ENCODE measurements around the gene RXRB.

The RXRB gene

GRCh38 chr6:33176906-33177305, 23.6 kb downstream of the RXRB start:
- no peak for DNase-seq (ENCODE audit: low read depth)

GRCh38 chr6:33175436-33176069, 24.9 kb downstream of the RXRB start:
- DNase-seq (ENCODE audit: low read depth), result no peak

DNA sequence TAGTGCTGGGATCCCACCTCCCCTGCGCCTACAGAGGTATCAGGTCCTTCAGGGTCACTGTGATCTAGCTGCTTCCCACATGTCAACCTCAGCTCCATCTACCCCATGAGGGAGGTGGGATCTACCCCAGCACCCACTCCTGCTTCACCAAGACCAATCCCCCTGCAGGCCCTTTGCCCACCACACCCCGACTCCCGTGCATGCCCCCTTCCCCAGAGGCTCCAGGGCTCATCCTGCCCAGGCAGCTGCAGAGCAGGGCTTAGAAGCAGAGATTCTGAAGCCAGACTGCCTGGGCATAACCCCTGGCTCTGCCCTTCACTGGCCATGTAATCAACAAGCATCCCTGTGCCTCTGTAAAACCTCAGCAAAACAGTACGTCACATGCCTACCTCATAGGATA, 25.7 kb downstream of the RXRB start:
- no peak for DNase-seq (ENCODE audit: low read depth)

- DNase-seq (ENCODE audit: low read depth), result no peak
Observed at GRCh38 chr6:33173535-33174180, 26.8 kb downstream of the RXRB start.

DNA sequence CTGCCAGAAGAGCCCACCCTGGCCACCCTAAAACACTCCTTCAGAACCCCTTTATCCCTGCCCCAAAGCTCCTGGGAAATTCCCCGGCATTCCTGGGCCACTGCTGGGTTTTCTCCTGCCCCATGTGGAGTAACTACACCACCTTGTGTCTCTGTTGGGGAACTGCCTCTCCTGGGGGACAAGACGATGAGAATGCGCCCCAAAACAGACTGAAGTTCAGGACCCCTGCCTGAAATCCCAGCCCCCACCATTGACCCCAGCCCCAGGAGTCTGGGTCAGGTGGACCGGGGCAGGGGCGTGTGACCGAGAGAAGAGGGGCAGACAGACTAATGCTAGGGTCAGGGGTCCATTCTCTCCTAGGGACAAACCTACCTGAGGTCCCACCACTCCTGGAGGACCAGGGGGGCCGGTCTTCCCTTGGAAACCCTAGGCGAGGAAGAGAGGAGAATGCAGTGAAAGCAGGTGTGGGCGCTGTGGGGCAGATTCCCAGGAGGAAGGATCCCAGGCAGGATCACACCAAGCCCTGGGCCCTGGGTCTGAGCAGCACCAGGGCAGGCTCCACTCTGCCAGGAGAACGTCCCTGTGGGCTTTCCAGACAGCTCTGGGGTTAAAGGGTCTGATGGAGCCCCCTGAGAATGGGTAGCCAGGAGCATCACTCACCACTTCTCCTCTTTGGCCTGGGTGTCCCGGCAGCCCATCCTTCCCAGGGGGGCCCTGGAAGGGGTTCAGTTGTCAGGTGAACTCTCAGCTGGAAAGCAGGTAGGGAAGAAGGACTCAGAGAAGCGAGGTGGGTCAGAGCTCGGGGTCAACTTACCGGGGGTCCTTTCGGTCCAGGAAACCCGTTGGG, 27.6 kb downstream of the RXRB start:
- no peak for DNase-seq (ENCODE audit: low read depth)

DNA sequence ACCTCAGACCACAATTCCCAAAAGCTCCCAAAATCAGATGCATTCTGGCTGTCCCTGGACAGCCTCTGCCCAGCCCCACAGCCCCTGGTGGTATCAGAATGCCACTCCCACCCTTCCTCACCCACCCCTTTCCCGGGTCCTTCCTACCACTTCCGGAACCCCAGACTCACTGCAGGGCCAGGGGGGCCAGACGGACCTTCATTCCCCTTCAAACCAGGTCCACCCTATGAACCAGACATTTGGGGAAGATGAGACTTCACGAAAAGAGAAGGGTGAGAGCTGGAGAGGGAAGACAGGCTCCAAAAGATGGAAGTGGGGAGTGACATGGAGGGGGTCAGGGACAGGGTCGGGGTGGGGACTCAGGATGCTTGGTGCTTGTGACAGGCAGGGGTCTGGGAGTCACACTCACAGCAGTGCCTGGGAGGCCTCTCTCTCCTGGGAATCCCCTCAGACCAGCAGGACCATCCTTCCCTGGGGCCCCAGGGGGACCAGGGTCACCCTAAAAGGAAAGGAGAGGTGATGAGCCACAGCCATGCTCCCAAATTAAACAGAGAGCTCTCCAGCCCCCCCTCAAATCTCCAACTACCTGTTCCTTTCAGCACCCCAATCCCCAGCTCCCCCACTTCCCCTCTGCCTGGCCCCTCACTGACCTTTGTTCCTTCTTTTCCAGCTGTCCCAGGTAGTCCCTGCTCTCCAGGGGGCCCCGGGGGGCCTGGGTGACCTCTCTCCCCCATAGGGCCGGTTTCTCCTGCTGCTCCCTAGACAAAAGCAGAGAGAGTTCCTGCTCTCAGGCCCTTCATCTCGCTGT, 28.4 kb downstream of the RXRB start:
- DNase-seq (ENCODE audit: low read depth), result no peak

DNA sequence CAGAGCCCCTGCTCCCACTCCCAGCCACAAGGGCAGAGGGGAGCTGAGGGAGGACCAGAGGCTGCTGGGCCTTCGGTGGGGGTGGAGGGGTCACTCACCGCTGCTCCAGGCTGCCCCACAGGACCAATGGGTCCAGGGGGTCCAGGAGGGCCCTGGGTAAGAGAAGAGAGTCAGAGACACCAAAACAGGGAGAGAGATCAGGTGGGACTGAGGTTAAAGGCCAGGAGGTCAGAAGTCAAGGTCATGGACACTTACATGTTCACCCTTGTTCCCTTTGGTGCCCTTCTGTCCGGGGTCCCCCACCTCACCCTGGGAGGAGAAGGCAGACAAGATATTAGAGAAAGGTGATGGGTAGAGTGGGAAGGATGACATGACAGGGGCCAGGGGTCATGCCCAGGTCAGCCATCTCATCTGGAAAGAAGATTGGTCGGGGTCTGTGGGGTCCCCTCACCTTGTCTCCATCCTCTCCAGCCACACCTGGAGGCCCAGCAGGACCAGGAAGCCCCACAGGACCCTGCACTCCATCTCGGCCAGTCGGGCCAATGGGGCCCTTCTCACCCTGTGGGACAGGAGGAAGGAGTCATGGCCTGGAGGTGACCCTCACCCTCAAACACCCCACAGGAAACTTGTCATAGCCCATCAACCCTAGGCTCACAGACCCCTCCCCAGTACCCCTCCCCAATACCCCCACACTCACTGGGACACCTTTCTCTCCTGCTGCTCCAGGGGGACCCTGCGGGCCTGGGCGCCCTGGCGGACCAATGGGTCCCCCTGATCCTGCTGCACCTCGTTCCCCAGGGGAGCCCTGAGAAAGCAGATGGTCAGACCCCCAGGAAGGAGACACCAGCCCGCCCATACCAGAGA, 29.2 kb downstream of the RXRB start:
- DNase-seq (ENCODE audit: low read depth), result no peak

DNA sequence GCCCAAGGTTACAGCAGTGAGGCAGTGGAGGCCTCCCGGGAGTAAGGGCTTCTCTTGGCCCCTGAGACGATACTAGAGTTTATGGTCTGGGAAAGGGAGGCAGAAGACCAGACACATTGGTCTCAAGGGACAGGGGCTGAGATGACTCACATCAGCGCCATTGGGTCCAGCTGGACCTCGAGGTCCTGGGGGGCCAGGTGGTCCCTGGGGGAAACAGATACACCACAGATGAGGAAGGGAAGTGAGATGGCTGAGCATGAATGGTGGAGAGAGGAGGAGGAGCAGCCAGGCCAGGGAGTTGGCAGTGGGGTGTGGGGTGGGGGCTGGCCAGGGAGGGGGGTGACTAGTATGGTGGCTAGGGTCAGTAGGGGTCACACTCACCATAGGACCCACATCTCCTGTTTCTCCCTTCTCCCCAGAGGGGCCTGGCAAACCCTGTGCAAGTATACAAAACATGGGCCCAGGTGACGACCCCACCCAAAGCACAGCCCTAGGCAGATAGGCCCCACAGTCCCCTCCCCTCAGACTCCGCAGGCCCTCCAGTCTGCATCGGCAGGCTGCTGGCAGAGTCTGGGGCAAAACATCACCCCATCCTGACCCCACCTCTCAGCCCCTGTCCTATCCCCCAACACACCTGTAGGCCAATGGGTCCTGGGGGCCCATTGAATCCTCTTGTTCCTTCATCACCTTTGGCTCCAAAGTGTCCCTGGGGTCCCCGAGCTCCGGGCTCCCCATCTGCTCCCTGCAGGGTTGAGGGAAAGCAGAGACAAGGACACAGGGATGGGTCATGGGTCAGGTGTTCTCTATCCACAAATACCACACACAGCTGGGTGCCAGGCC, 30.1 kb downstream of the RXRB start:
- DNase-seq (ENCODE audit: low read depth), result no peak

DNA sequence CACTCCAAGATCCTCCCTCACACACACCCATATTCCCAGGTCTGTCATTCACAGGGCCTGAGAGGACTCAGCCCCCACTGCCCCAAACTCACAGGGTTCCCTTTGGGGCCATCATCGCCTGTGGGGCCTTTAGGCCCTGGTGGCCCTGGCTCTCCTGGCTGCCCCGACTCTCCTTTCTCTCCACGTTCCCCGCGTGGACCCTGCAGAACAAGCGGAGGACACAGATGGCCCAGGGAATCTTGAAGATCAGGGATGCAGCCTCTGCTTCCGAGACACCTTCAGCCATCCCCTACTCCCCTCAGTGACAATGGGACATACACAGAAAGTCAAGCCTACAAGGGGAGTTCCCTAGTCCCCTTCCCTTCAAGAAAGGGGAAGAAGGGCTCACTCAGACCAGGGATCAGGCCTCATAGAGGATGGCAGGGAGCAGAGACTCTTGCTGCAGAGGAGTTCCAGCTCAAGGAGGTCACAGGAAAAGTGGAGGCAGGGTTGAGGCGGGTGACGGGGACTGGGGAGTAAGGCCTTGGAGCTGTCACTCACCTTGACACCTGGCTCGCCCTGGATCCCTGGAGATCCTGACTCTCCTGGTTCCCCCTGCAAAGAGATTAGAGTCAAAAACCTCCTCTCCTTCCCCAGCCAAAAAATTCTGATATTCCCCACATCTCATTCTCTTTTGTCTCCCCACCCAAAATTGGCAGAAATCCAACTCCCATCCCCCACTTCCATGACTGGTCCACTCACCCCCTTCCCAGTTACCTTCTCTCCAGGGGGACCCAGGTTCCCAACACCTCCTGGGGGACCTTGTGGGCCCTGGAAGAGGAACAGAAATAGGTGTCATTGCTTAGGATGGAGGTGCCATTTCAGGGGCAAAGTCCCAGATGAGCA, 30.9 kb downstream of the RXRB start:
- DNase-seq (ENCODE audit: low read depth), result no peak

DNA sequence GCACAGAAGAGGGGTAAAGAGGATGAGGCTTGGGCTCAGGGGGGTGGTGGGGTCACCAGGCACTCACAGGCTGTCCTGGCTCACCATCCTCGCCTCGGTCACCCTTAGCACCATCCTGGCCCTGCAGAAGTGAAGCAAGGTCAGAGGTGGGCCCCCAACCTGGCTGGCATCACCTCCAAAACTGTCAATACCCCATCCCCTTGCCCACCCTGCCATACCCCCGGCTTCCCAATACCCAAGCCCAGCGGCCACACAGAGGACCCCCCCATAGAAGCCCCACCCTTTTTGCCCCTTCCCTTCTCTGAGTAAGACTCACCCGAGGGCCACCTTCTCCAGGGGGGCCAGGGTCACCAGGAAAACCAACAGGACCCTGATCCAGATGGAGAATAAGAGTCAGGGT, 31.8 kb downstream of the RXRB start:
- no peak for DNase-seq (ENCODE audit: low read depth)

DNA sequence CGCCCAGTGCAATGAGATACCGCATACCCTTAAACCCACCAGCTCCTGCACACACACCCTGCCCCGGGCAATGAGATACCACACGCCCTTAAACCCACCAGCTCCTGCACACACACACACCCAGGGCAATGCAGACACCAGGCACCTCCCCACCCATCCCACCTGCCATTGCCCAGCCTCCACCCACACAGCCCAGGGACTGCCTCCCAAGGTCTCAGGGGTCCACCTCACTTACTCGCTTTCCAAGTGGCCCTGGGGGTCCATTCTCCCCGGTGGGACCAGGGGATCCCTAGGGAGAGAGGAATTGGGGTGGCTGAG, 32.2 kb downstream of the RXRB start:
- no peak for DNase-seq (ENCODE audit: low read depth)

GRCh38 chr6:33167374-33168283, 32.8 kb downstream of the RXRB start:
- DNase-seq (ENCODE audit: low read depth), result no peak

- no peak for DNase-seq (ENCODE audit: low read depth)
Observed at GRCh38 chr6:33166811-33167210, 33.7 kb downstream of the RXRB start.

GRCh38 chr6:33166363-33166762, 34.1 kb downstream of the RXRB start:
- no peak for DNase-seq (ENCODE audit: low read depth)

DNA sequence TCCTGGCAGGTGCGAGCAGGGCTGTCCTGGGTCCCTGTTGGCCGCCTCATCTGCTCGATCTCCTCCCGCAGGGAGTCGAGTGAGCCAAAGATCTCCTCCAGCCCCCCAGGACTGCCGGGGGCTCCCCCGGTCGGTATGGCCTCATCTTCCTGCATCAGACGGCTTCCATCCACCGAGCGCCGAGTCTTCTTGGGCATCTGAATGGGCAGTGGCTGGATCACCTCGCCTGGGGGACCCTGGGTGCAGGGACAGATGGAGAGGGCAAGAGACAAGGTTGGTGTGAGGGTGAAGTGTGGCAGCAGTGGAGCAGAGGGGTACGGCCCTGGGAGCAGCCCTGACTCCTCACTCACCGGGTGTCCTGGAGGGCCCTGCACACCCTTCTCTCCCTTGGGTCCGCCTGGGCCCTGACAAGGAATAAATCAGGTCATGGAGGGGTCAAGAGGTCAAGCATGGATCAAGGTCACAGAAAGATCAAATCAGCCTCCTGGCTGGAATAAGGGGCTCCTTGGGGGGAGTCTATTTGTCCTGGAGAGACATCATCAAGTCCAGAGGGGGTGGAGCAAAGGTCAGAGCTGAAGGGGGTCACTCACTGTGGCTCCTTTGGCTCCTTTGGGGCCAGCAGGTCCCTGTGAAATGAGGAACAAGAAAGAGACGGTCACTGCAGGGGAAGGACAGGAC, 34.7 kb downstream of the RXRB start:
- no peak for DNase-seq (ENCODE audit: low read depth)

- DNase-seq (ENCODE audit: low read depth), result no peak
Observed at GRCh38 chr6:33164665-33165373, 35.6 kb downstream of the RXRB start.

GRCh38 chr6:33164176-33164575, 36.3 kb downstream of the RXRB start:
- no peak for DNase-seq (ENCODE audit: low read depth)
